H1 (cell line): ENCODE data around the gene TMEM72. TPM values are rescaled to one million over a fixed set of nuclear protein-coding genes. Genes with fewer than 3 reads are reported as not detected.

Experiments
- CHD1 ChIP-seq: IDR thresholded peaks from 2 replicates; pipeline ENCODE4 v1.6.1; 2012; ENCODE audit warnings: low read depth, low read length, improper control_type of control experiment
- POLR2AphosphoS5 ChIP-seq: IDR thresholded peaks from 2 replicates; pipeline ENCODE4 v1.6.1; 2011; ENCODE audit warnings: low read depth, low read length
- POU5F1 ChIP-seq: IDR thresholded peaks from 2 replicates; pipeline ENCODE4 v1.6.1; 2011; ENCODE audit warnings: low read depth, mild to moderate bottlenecking, low read length, moderate library complexity
- SIX5 ChIP-seq: IDR thresholded peaks from 2 replicates; pipeline ENCODE4 v1.6.1; 2011; ENCODE audit warnings: mild to moderate bottlenecking, low read depth, low read length
- SUZ12 ChIP-seq: fragments of 200-600 bp; sonication (generic); IDR thresholded peaks from 2 replicates; pipeline ENCODE4 v1.6.1; 2012; ENCODE audit warnings: mild to moderate bottlenecking, inconsistent platforms, low read length, moderate library complexity, mixed read lengths
- TBP ChIP-seq: IDR thresholded peaks from 2 replicates; pipeline ENCODE4 v1.6.1; 2011; ENCODE audit warnings: low read depth, low read length, improper control_type of control experiment
- polyA plus RNA-seq, 7 experiments: library from polyadenylated mRNA; depleted of rRNA in 3 of 7; stranded (reverse) in 5 of 7; unstranded in 2 of 7; fragments of >200 nt in 5 of 7; fragments of 200-250 nt in 2 of 7; gene quantifications; 1 replicate in 5 of 7; 2 replicates in 1 of 7; 4 replicates in 1 of 7; pipeline versions ENCODE4 v1.2.1 to v1.2.3, GENCODE V29; 2011 to 2013; ENCODE audit warnings: missing spikeins in 2 of 7, mixed read lengths in 2 of 7
- total RNA-seq: library from RNA; stranded (reverse); fragmentation: NEBNext Ultra II Directional; extraction: Animal tissue kit (Norgen Biotek cat#: 25700); gene quantifications from 2 replicates; pipeline ENCODE4 v1.2.1, GENCODE V29; 2021
- TF ChIP-seq, protein P1 (sequence below): IDR thresholded peaks from 2 replicates; pipeline ENCODE4 v1.6.1; 2012; ENCODE audit warnings: inconsistent platforms

The TMEM72 gene
- total and polyA plus RNA-seq, 2 of the 8 experiments (the other 6 are each of a cell fraction or from before 2014, with no cell fraction given) = not detected

DNA sequence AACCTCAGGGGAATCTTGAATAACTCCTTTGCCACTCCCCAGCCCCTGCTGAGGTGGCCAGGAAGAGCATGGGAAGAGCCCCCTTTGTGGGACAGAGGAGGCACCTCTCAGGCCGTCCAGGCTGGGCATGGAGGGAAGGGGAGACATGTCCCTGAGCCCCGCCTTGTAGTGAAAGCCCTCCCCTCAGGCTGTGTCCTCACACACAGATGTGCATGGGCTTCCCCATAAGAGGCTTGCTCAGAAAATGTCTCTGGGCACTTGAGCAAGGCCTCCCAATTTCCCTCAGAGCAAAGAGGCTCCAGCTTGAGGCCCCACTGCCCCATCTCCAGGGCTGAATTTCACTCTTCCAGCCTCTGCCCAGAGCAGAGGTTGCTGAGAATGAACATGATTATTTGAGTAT is 3.8 kb downstream of the TMEM72 start (continued):
- no peak for TF ChIP-seq SIX5
- TF ChIP-seq, protein P1, sequence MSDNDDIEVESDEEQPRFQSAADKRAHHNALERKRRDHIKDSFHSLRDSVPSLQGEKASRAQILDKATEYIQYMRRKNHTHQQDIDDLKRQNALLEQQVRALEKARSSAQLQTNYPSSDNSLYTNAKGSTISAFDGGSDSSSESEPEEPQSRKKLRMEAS = no peak
- no peak for TF ChIP-seq TBP
- TF ChIP-seq SUZ12 = no peak
- no peak for TF ChIP-seq POLR2AphosphoS5
- no peak for TF ChIP-seq CHD1
- no peak for TF ChIP-seq POU5F1
